Body of pancreas (tissue), 4 donors: Measurements from ENCODE around the gene RGP1.

Experiments used
- POLR2A ChIP-seq, 3 donors: fragments of 450-650 bp; IDR thresholded peaks; one replicate each; pipeline ENCODE4 v1.6.1; 2016; ENCODE audit warnings: antibody characterized with exemption in 3 of 3, mild to moderate bottlenecking in 2 of 3
- TF ChIP-seq, protein P1 (sequence below), 7 experiments: fragments of 450-650 bp in 4 of 7; fragments of 200-600 bp in 3 of 7; sonication (generic) in 3 of 7; IDR thresholded peaks; one replicate each; pipeline ENCODE4 v1.5.1; 2016 to 2019; ENCODE audit warnings: antibody characterized with exemption in 7 of 7

- TF ChIP-seq, protein P1, sequence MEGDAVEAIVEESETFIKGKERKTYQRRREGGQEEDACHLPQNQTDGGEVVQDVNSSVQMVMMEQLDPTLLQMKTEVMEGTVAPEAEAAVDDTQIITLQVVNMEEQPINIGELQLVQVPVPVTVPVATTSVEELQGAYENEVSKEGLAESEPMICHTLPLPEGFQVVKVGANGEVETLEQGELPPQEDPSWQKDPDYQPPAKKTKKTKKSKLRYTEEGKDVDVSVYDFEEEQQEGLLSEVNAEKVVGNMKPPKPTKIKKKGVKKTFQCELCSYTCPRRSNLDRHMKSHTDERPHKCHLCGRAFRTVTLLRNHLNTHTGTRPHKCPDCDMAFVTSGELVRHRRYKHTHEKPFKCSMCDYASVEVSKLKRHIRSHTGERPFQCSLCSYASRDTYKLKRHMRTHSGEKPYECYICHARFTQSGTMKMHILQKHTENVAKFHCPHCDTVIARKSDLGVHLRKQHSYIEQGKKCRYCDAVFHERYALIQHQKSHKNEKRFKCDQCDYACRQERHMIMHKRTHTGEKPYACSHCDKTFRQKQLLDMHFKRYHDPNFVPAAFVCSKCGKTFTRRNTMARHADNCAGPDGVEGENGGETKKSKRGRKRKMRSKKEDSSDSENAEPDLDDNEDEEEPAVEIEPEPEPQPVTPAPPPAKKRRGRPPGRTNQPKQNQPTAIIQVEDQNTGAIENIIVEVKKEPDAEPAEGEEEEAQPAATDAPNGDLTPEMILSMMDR (IDR thresholded peaks at IDR 0.05) = no peak
- no peak for TF ChIP-seq POLR2A (IDR thresholded peaks at IDR 0.05)
Observed at GRCh38 chr9:35740243-35740642, 8.8 kb upstream of the RGP1 start.
